Stimulated activated CD8-positive, alpha-beta memory T cell treated with anti-CD3 and anti-CD28 coated beads, Interleukin-7, amount 100 ng/mL, for 48 hours (primary cell): ENCODE data around the gene VPS33B.
A peak's percentile ranks its signal among the peaks of the same experiment; 100 is the strongest.

ENCODE experiments used
- DNase-seq, 2 donors: peaks; one replicate each; pipeline ENCODE4 v3.0.0-alpha.2; 2020; ENCODE audit warnings: low read depth in 1 of 2; ENCODE audit errors: extremely low read depth in 1 of 2

The VPS33B gene

DNA sequence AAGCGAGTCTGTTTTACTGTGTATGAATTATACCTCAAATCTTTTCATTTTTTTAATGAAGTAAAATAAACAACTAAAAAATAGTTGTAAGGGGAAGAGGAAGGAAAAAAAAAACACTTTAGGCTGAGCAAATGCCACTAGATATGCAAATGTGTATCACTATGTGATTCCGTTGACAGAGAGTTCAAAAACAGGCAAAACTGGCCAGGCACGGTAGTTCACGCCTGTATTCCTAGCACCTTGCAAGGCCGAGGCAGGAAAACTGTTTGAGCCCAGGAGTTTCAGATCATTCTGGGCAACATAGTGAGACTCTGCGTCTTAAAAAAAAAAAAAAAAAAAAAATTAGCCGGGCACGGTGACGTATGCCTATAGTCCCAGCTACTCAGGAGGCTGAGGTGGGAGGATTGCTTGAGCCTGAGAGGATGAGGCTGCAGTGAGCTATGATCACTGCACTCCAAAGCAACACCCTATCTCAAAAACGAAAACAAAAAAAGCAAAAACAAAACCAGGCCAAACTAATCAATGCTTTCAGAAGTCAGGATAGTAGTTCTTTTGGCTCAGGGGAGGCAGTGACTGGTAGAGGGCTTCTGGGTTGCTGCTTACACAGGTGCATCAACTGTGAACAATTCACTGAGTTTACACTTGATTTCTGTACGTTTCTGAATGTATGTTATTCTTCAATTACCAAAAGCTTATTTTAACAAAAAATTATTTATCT, 35.4 kb downstream of the VPS33B start:
- DNase-seq: no peak

DNA sequence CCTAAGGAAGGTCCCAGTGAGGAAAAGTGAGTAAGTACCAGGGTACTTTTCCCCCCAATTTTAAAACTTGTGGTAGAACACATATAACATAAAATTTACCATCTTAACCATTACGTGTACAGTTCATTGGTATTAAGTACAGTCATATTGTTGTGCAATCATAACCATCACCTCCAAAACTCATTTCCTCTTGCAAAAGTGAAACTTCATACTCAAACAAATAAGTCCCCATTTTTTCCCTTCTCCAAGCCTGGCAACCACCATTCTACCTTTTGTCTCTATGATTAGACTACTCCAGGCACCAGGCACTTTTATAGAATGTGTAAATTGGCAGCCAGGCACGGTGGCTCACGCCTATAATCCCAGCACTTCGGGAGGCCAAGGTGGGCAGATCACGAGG, 40.3 kb downstream of the VPS33B start:
- no peak for DNase-seq

DNA sequence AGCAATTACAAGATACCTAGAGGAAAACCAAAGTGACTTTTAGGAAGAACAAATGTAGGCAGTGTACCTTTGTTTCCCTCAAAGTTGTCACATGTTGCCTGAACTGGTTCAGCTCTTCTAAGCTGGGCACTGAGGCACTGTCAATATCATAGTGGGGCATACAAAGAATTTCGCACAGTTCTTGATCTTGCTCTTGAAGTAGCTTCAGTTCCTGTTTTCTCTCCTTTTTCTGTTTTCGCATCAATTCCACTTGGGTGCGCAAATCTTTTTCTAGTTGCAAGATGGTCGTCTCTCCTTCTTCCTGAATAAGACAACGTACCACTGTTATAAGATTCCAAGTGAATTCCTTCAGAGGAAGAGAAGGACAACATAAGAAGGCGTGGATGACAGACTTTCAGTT, 40.7 kb downstream of the VPS33B start:
- no peak for DNase-seq

DNA sequence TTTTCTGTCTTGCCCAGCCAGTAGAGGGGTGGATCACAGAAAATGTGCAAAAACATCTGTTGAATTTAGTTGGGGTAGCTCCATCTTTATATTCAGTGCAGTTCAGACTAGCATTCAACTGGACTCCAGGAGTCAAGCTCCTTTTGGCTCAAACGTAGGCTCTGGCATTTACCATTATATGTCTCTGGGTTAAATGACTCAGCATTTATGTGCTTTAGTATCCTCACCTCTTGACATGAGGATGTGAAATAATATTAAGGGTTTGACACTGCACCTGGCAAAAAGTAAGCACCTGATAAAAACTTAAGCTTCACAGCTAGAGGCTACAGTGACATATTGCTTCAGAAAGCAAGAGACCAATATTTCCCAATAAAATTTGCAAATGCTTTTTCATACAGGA, 42.8 kb downstream of the VPS33B start:
- DNase-seq: no peak

DNA sequence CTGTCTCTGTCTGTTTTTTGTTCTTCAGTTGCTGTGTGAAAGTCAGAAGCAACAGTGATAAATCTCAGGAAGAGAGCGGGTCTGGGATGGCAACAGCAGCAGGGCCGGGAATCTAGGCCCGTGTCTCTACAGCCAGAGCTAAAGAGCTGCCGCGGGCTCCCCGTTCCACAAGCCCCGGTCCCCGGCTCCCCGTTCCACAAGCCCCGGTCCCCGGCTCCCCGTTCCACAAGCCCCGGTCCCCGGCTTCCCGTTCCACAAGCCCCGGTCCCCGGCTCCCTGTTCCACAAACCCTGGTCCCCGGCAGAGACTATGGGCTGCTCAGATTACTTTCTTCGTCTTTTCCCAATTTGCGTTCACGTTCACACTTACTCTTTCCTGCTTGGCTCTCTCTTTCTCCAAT, 48.2 kb downstream of the VPS33B start:
- no peak for DNase-seq

DNA sequence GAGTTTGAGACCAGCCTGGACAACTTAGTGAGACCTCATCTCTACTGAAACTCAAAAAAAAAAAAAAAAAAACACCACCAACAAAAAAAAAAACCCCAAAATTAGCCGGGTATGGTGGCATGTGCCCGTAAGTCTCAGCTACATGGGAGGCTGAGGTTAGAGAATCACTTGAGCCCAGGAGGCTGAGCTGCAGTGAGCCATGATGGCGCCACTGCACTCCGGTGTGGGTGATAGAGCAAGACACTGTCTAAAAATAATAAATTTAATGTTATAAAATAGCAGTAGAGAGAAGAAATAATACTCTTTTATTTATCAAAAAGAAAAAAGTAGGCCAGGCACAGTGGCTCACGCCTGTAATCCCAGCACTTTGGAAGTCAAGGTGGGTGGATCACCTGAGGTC, 50.3 kb downstream of the VPS33B start:
- DNase-seq: no peak

DNA sequence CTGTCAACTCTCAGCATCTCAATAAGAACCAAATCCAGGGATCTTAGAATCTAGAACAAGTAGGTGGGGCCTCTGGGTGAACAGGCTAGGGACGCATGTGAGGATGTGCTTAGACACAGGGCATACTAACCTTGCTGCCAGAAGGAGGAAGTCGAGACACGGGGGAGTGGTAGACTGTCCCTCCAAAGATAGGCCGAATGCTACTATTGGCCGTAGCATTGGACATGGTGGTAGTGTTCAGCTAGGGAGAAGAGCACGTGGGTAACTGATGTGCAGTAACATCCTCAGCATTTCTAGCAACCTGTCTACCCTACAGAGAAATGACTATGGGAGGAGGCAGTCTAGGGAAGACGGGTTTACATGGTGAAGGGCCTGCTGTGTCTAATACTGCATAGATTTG, 52.1 kb downstream of the VPS33B start:
- no peak for DNase-seq

DNA sequence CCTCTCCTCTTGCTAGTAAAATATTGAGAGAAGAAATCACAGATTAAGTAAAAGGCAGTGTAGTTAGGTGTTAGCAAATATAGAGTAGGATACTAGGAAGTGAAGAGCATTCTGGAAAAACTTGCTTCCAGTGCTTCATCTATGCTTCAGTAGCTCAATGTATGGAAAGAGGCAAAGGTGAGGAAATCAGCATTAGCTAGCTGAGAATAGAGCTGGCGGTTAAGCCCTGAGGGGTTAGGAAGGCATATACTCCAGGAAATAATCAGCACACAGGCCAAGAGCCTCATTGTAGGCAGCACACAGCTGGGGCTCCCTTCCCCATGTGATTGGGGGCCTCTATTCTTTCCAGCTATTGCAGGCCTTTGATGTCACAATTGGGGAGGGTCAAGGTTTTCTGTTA, 54.0 kb downstream of the VPS33B start:
- DNase-seq: no peak

DNA sequence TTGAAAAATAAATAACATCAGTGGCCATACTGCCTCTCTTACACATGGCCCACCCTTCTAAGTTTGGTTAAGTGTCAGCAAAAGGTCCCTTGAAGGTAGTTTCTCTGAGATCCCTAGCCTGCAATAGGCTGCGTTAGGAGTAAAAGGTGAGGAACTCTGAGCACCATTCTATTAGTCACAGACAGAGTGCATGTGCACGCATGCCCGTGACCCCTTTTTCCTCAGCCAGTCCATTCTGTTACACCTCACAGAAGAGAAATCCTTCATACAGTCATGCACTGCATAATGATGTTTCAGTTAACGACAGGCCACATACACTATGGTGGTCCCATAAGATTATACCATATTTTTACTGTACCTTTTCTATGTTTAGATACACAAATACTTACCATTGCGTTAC, 55.2 kb downstream of the VPS33B start:
- no peak for DNase-seq

DNA sequence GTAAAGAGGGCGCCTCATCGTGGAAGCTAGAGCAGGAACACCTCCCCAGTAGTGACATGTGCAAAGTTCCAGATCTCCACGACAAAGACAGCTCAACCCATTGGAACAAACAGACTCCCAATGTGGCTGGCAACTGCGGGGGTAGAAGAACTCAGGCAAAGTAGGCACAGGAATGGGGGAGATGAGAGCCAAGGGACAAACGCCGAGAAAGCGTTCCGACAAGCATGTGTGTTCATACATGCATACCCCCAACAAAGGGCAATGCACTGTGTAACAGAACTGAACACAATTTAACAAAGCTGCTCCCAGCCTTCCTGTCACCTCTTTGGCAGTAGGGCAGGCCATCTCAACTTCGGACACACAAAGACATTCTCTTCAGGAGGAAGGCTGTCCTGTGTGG, 56.1 kb downstream of the VPS33B start:
- no peak for DNase-seq

DNA sequence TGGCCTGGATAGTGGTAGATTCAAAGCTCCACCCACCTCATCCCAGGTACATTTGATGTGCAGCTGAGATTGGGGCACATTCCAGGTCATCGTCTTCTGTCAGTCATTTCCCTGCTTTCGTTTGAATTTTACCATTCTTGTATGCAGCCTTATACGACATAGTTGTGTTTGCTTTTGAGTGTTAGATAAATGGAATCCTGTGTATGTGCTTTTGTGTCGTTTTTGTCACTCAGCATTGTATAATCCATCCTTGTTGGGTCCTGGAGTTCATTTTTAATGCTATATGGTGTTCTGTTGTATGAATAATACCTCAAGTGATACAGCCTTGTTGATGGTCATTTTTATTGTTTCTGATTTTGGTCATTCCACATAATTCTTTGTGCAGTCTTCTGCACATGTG, 60.4 kb downstream of the VPS33B start:
- no peak for DNase-seq

DNA sequence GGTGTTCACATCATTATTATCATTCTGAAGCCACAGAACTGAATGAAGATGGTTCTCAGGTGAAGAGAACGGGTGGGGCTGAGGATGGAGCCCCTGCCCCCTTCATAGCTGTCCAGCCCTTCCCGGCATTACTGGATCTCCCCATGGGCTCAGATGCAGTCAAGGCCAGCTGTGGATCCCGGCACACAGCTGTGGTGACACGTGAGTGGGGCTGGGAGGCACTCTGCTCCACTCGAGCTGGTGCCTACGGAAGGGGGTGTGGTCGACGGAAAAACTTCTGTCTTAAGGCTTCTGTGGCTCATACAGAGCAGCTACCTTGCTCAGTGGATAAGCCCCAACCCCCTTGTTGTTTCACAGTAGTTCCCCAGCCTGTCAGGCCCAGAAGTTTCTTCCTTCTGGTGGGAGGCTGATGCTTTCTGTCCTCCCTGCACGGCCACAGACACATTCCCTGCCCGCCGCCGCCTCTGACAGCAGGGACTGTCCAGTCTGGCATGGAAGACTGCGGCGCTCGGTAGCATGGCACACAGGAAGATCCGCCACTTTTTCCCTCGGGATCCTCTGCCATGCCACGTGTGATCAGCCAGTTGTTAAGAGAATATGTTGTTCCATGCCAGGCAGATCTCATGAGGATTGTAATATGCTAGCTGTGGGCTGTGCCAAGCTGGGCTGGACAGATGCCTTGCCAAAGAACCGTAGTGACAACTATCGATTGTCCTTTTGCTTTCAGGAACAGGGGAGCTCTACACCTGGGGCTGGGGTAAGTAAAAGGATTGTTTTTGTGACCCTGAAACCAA, 61.9 kb downstream of the VPS33B start:
- no peak for DNase-seq

DNA sequence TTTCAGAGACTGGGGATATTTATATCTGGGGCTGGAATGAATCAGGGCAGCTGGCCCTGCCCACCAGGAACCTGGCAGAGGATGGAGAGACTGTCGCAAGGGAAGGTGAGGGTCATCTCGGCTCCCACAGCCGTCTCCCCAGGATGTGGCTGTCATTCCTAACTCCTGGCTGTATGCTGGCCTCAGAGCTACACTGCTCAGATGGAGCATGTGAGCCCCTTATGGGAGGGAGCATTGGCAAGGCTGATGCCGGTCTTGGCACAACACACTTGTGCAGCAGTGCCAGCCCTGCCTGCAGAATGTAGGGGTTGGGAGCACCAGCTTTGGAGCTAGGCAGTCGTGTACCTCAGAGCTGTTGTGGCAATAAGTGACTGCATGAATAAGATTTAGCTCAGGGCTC, 62.5 kb downstream of the VPS33B start:
- no peak for DNase-seq

DNA sequence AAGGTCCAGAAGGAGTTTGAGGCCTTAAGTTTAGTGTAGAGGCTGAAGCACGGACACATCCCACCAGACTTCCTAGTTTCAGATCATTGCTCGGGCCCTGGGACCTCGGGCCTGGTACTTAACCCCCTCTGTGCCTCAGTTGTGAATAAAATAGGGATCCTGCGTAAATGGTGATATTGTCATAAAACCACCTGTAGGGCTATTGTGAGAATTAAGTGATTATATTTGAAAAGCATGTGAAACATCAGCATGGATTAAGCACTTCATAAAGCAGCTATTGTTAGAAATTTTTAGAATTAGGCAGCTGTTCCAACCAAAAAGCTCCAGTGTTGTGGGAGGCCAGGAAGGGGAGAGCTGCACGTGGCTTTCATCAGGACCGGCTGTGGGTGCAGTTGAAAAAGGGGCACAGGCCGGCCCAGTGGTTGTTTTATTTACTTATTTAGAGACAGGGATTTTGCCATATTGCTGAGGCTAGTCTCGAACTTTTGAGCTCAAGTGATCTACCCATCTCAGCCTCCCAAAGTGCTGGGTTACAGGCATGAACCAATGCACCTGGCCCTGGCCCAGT, 63.3 kb downstream of the VPS33B start:
- DNase-seq: no peak

DNA sequence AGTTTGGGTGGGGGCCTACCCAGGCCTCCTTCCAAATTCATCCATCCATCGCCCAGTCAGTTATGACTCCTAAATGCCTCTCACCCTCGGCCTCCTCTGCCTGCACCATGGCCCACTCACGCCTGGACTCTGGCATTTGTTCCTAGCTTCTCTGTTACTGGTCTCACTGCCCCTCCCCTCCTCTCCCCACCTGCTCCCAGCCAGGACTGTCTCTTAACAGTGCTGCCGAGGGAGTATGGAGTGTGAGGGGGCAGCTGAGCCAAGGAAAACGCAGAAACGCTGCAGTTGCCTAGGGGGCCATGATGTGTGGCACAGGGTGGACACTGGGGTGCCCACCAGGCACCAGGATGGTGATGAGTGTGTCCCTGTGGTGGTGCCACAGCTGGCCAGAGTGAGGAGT, 64.6 kb downstream of the VPS33B start:
- no peak for DNase-seq

DNA sequence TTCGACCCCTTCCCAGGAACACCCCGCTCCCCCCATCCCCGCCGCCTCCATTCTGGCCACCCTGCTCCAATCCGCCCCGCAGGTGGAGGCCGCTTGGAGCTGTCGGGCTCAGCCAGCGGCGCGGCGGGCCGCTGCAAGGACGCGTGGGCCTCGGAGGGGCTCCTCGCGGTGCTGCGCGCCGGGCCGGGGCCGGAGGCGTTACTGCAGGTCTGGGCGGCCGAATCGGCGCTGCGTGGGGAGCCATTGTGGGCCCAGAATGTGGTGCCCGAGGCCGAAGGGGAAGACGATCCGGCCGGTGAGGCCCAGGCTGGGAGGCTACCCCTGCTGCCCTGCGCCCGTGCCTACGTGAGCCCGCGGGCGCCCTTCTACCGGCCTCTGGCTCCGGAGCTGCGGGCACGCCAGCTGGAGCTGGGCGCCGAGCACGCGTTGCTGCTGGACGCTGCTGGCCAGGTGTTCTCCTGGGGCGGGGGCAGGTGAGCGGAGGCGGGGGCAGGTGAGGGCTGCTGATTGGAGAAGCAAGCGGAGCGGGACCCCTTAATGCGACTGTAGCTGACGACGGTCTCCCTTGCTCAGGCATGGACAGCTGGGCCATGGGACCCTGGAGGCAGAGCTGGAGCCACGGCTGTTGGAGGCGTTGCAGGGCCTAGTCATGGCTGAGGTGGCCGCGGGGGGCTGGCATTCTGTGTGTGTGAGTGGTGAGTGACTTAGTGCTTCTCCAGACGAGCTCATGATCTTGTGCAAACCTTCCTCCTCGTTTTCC, 65.2 kb downstream of the VPS33B start:
- no peak for DNase-seq

DNA sequence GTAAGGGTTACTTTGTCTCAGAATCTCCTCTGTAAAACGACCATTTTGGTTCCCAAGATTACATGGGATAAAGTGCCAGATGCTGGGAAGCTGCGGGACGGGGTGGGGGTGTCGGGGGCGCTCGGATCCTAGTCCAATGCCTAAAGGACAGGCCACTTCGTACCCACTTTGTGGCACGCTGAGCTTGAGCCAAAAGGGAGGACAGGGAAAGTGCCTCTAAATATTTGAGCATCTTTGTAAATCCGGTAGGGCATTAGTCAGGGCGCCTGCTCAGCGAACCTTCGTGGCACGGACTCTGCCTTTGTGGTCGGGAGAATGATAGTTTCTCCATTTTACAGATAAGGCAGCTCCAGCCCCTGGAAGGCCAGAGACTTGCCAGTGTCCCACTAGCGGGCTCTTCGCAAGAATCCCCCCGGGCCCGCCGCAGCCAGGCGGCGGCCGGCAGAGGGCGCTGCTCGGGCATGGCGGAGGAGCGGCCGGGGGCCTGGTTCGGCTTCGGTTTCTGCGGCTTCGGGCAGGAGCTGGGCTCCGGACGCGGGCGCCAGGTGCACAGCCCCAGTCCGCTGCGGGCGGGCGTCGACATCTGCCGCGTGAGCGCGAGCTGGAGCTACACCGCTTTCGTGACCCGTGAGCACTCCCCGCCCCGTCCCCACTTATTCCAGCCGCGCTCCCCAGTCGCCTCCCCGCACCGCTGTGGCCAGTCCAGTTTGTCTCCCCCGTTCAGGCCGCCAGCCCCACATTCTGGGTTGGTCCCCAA, 65.9 kb downstream of the VPS33B start:
- peak; percentile 38 to 55 for DNase-seq

DNA sequence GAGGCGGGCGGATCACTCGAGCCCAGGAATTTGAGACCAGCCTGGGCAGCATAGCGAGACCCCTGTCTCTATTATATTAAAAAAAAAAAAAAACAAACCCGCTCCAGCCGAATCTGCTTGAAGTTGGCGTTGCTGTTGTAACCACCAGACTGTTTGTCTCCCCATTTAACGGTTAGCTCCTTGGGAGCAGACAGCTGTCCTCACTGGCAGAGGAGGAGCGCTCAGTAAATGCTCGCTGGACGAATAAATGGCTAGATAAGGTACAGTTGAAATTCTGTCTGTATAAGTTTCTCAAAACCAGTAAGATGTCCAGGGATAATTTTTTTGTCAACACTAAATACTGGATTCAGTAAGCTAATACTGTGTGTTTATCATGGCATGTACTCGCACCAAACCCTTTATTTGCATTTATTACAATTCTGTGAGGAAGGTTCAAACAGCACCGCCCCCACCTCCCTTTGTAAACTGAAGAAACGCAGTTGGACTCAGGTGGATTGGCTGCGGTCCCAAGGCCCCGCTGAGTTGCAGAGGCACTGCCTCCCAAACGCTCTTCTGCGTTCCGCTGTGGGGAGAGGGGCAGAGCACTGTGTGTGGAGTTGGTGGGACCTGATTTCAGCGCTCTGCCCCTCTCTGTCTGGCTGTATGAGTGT, 66.6 kb downstream of the VPS33B start:
- DNase-seq: no peak

DNA sequence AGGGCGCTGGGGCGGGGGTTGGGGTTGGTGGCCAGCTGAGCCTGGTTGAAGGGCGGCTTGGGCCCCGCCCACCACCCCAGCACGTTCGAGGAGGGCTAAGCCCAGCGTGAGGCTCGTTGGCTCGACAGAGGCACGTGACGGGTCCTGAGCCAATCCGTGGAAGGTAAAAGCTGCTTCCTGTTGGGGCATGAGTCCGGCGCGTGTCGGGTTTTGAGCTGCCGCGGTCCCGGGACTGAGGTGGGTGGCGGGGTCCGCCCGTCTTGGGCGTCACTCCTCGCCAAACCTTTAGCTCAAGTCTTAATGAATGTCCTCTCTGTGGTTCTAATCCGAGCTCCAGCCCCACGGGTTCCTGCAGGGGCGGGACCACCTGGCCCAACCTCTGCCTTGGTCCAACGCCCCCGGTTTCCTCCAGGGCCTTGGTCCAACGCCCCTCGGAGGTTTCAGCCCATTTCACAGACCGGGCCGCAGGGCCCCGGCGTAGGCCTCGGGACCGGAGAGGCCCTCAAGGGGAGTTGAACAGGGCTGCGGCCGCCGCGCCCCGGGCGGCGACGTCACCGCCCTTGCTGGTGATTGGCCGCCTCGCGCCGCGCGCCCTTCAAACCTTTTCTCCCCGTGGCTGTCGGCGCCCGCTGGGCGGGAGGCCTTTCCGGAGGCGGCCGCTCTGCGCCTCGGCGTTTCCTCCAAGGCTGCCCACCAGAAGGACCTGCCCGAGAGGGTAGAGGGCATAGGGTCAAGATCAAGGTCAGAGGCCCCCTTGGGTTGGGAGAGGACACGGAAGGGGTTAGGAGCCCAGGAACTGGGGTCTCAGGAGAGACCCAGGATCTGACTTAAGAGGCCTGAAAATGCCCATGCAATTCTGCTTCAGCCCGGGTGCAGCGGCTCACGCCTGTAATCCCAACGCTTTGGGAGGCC, 67.4 kb downstream of the VPS33B start, which contains the start of gene RCCD1:
Gene RCCD1 (plus strand): TSS at position 173 of the 912 bp plus-strand sequence. CDS start 1,851 bp downstream, outside the sequence.
- peak; percentile 77 to 92 for DNase-seq
